ENCODE measurements around the gene RNF20.

Gene RNF20

DNA sequence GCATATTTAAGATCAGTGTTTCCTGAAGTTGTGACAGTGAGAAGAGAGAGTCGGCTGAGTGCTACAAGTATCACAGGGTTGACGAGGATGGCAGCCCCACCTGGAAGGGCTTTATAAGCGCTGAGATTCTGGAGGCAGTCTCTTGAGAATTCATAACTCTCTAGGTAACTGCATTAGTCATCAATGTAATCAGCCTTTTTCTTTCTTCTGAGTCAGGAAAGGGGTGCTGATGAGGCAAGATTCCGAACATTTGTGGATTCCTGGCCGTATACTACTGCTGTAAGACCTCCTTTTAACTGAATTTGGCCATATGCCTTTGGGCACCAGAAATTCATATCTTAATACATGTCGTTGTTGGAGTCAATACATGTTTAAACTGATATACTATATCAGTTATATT is 6.6 kb upstream of the RNF20 start (continued):
- TF ChIP-seq, protein P1, sequence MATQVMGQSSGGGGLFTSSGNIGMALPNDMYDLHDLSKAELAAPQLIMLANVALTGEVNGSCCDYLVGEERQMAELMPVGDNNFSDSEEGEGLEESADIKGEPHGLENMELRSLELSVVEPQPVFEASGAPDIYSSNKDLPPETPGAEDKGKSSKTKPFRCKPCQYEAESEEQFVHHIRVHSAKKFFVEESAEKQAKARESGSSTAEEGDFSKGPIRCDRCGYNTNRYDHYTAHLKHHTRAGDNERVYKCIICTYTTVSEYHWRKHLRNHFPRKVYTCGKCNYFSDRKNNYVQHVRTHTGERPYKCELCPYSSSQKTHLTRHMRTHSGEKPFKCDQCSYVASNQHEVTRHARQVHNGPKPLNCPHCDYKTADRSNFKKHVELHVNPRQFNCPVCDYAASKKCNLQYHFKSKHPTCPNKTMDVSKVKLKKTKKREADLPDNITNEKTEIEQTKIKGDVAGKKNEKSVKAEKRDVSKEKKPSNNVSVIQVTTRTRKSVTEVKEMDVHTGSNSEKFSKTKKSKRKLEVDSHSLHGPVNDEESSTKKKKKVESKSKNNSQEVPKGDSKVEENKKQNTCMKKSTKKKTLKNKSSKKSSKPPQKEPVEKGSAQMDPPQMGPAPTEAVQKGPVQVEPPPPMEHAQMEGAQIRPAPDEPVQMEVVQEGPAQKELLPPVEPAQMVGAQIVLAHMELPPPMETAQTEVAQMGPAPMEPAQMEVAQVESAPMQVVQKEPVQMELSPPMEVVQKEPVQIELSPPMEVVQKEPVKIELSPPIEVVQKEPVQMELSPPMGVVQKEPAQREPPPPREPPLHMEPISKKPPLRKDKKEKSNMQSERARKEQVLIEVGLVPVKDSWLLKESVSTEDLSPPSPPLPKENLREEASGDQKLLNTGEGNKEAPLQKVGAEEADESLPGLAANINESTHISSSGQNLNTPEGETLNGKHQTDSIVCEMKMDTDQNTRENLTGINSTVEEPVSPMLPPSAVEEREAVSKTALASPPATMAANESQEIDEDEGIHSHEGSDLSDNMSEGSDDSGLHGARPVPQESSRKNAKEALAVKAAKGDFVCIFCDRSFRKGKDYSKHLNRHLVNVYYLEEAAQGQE (tag by site-specific recombination; IDR thresholded peaks at IDR 0.05) = no peak
- TF ChIP-seq ZNF530 (tag by site-specific recombination; IDR thresholded peaks at IDR 0.05; ENCODE audit: low read depth) = no peak
- no peak for TF ChIP-seq ZNF146 (tag by site-specific recombination; IDR thresholded peaks at IDR 0.05)
- no peak for TF ChIP-seq ZNF211 (tag by site-specific recombination; IDR thresholded peaks at IDR 0.05; ENCODE audit: low read depth)
- TF ChIP-seq ZNF658 (tag by site-specific recombination; IDR thresholded peaks at IDR 0.05) = no peak

DNA sequence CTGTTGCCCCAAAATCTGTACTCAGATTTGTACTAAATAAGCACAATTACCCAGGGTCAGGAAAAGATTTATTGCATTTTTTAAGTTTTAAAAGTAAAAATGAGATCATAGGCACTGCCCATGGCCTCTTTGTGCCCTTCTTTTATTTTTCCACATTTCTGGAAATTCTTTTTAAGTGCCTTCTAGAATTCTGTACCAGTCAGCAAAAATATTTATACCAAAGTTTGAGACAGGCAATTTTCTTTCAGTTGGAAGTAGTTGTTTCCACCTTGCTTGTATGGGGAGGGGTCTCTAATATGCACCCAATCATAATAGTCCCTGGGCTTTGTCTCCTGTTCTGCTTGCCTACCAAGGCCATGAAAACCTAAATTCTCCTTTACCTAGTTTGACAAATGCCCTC is 5.6 kb upstream of the RNF20 start:
- Histone ChIP-seq H3K4me3 (ENCODE audit: low read depth, low read length) (no peak overlapping the region), H3K27ac (ENCODE audit: extremely low read depth, low read depth, low read length) (no peak overlapping the region), H3K4me1 (ENCODE audit: control insufficient read depth, insufficient read depth, low read length) (no peaks in the 10 kb centered on the region), H3K9me3 (ENCODE audit: control insufficient read depth, insufficient read depth, low read depth, low read length) (no peaks in the 10 kb centered on the region), H3K36me3 (ENCODE audit: control insufficient read depth in 2 of 2, insufficient read depth in 1 of 2, low read length in 2 of 2) (no peaks in the 10 kb centered on the region)
- CTCF ChIA-PET = interaction anchor here (0.6 to 19.2 kb wide), 3 partner anchors 40 to 79 kb away, joined by 4 to 396 read pairs (median 4); no protein-coding TSS in a partner anchor
- TF ChIP-seq ZFP41 (tag by site-specific recombination; IDR thresholded peaks at IDR 0.05; ENCODE audit: borderline replicate concordance) = no peak
- TF ChIP-seq ZNF747 (tag by site-specific recombination; IDR thresholded peaks at IDR 0.05) = no peak
- TF ChIP-seq ZNF211 (tag by site-specific recombination; IDR thresholded peaks at IDR 0.05; ENCODE audit: low read depth) = no peak
- TF ChIP-seq, protein P2, sequence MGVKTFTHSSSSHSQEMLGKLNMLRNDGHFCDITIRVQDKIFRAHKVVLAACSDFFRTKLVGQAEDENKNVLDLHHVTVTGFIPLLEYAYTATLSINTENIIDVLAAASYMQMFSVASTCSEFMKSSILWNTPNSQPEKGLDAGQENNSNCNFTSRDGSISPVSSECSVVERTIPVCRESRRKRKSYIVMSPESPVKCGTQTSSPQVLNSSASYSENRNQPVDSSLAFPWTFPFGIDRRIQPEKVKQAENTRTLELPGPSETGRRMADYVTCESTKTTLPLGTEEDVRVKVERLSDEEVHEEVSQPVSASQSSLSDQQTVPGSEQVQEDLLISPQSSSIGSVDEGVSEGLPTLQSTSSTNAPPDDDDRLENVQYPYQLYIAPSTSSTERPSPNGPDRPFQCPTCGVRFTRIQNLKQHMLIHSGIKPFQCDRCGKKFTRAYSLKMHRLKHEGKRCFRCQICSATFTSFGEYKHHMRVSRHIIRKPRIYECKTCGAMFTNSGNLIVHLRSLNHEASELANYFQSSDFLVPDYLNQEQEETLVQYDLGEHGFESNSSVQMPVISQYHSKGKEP (tag by site-specific recombination; IDR thresholded peaks at IDR 0.05) = no peak
- no peak for TF ChIP-seq YY1 (tag by site-specific recombination; IDR thresholded peaks at IDR 0.05)
- no peak for TF ChIP-seq ZBTB8A (tag by site-specific recombination; IDR thresholded peaks at IDR 0.05)
- TF ChIP-seq ZNF621 (tag by site-specific recombination; IDR thresholded peaks at IDR 0.05) = no peak
- TF ChIP-seq ZNF138 (tag by site-specific recombination; IDR thresholded peaks at IDR 0.05; ENCODE audit: borderline replicate concordance) = no peak
- TF ChIP-seq, protein P3, sequence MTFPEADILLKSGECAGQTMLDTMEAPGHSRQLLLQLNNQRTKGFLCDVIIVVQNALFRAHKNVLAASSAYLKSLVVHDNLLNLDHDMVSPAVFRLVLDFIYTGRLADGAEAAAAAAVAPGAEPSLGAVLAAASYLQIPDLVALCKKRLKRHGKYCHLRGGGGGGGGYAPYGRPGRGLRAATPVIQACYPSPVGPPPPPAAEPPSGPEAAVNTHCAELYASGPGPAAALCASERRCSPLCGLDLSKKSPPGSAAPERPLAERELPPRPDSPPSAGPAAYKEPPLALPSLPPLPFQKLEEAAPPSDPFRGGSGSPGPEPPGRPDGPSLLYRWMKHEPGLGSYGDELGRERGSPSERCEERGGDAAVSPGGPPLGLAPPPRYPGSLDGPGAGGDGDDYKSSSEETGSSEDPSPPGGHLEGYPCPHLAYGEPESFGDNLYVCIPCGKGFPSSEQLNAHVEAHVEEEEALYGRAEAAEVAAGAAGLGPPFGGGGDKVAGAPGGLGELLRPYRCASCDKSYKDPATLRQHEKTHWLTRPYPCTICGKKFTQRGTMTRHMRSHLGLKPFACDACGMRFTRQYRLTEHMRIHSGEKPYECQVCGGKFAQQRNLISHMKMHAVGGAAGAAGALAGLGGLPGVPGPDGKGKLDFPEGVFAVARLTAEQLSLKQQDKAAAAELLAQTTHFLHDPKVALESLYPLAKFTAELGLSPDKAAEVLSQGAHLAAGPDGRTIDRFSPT (tag by site-specific recombination; IDR thresholded peaks at IDR 0.05) = no peak
- TF ChIP-seq ZNF184 (tag by site-specific recombination; IDR thresholded peaks at IDR 0.05) = no peak
- TF ChIP-seq, protein P4, sequence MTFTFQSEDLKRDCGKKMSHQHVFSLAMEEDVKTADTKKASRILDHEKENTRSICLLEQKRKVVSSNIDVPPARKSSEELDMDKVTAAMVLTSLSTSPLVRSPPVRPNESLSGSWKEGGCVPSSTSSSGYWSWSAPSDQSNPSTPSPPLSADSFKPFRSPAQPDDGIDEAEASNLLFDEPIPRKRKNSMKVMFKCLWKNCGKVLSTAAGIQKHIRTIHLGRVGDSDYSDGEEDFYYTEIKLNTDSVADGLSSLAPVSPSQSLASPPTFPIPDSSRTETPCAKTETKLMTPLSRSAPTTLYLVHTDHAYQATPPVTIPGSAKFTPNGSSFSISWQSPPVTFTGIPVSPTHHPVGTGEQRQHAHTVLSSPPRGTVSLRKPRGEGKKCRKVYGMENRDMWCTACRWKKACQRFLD (tag by site-specific recombination; IDR thresholded peaks at IDR 0.05) = no peak
- POLR2A ChIA-PET = no interaction called here

Data from HEK293 (cell line).